Measurements from ENCODE around the gene RAX2.

RAX2 gene

DNA sequence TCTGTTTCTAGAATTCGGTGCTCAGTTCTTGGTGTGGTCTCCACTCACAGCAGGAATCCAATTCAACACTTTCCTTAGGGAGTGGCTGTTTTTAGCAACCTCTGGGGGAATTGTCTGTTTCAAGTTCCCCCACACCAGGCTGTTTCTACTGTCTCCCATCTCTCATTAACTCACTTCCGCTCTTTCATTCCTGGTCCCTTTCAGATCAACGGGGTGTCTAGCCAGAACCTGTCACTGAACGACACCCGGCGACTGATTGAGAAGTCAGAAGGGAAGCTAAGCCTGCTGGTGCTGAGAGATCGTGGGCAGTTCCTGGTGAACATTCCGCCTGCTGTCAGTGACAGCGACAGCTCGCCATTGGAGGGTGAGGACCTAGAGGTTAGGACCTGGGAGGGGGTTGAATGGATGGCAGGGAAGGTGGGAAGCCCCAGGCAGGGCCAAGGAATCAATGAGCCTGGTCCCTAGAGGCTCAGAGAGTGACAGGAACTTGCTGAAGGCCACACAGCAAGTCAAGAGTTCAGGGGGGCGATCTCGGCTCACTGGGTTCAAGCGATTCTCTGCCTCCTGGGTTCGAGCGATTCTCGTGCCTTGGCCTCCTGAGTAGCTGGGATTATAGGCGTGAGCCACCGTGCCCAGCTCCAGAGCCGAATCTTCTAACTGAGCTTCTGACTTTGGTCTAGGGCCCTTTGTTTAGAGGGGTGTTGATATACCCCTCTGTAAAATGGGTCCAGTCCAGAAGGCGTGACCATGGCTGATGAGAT lies 38.3 kb downstream of the RAX2 start:
- DNase-seq (ENCODE audit: low read depth in 1 of 2, low spot score in 1 of 2) = no peak

DNA sequence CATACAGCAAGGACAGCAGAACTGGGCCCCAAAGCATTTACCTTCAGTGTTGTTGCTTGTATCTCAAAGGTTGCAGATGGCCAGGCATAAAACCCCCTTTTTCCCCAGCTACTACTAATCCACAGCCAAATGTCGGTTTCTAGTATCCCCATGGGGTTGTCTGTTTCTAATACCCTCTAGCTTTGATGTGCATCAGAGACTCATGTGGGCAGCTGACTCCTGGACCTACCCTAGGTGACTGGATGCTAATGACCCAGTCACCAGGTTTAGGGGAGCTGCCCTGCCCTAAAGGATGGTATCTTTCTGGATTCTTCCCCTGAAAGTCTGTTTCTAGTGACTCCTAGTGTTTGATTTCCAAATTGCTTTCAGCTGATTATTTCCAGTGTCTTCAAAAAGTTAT lies 39.9 kb downstream of the RAX2 start:
- DNase-seq (ENCODE audit: low read depth in 1 of 2, low spot score in 1 of 2) = no peak

DNA sequence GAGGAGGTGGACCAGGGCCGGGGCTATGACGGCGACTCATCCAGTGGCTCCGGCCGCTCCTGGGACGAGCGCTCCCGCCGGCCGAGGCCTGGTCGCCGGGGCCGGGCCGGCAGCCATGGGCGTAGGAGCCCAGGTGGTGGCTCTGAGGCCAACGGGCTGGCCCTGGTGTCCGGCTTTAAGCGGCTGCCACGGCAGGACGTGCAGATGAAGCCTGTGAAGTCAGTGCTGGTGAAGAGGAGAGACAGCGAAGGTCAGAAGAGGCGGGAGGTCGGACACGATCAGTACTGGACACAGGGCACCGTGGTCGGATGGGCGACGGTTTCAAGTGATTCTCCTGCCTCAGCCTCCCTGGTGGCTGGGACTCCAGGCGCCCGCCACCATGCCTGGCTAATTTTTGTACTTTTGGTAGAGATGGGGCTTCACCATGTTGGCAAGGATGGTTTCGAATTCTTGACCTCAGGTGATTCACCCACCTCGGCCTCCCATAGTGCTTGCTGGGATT lies 41.5 kb downstream of the RAX2 start:
- no peak for DNase-seq (ENCODE audit: low read depth in 1 of 2, low spot score in 1 of 2)

DNA sequence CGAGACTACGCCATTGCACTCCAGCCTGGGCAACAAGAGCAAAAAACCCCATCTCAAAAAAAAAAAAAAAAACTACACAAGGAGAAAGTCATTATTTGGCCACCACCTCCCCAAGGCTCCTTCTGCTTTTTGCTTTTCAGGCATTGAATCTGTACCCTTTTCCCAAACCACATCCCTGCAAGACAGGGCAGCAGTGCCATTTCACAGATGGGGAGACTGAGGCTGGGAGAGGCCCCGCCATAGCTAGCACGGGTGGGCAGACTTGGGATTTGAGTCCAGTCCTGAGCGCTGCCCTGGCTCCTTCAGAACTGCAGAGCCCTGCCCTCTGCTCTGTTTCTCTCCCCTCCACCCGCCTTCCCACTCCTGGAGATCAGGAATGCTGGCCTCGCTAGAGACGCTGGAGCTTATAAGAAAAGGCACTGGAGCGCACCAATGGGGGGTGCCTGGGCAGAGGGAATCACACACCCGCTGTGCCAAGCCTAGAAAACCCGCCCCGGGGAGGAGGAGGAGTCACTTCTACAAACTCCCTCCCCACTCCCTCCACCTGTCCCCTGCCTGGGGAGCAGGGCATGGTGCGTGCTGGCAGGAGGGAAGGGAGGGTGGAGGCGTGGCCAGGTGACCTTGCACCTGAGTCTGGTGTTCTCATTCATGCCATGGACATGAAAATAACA lies 46.3 kb downstream of the RAX2 start:
- DNase-seq (ENCODE audit: low read depth in 1 of 2, low spot score in 1 of 2) = no peak

DNA sequence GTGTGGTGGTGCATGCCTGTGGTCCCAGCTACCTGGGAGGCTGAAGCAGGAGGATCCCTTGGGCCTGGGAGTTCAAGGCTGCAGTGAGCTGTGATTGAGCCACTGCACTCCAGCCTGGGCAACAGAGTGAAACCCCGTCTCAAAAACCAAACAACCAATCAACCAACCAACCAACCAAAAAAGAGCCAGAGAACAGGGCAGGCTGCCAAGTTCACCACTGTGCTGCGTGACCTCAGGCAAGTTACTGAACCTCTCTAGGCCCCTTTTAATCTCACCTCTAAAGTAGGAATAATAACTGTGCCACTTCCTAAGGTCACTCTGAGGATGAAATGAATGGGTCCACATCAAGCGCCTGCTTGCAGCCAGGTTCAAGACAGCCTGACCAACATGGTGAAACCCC lies 46.9 kb downstream of the RAX2 start:
- DNase-seq (ENCODE audit: low read depth in 1 of 2, low spot score in 1 of 2) = no peak

DNA sequence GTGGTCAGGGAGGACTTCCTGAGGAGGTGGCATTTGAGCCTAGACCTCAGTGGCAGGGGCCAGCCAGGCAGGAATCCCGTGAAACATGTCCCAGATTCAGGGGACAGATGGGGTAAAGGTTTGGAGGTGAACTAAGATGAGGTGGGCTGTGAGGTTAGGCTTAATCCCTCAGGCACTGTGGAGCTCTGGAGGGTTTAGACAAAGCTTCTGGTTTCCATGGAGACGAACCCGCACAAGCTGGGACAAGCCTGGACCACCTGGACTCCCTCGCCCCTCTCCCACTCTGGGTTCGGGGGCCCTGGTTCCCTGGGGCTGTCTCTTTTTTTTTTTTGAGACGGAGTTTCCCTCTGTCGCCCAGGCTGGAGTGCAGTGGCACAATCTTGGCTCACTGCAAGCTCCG lies 48.1 kb downstream of the RAX2 start:
- DNase-seq (ENCODE audit: low read depth in 1 of 2, low spot score in 1 of 2) = no peak

DNA sequence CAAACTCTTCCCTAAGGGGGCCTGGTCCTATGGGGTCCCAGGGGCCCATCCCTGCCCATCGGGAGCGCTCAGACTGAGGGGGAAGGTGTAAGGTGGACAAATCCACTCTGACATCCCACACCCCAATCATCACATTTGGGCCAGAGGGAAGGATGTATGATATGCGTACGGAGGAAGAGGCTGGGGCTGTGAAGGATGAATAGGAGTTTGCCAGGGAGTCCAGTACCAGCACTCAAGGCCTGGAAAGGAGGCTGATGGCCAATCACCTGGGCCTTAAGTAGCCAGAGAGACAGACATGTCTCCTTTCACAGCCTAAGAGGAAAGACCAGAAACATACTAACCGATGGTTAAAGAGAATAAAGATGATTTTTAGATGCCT lies 48.9 kb downstream of the RAX2 start:
- no peak for DNase-seq (ENCODE audit: low read depth in 1 of 2, low spot score in 1 of 2)

DNA sequence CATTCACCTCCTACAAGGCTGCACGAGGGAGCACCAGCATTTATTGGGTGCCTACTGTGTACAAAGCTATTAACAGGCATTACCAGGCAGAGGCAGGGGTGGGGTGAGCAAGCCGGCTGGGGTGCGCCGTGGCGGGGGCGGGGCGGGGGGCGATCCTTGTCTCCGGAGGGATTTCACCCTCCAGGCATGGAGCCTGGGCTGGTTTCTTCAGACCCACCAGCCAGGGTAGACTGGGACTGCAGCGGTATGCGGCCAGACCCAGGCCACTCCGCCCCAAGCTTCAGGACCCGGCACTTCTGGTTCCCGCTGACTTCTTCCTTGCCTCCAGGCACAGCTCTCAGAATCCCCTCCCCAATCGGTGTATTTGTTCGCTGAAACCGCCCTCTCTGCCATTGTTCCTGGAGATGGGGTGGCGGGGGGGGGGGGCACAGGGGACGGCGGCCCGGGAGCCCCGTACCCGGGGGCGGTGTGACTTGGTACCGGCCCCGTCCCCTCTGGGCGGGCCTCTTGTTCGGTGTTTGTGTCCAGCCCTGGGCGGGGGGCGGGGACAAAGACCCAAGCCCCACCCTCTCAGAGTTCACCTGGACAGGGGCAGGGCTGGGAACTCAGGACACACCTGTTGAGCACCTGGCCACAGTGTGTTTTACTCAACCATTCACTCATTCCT lies 49.5 kb downstream of the RAX2 start:
- DNase-seq (ENCODE audit: low read depth in 1 of 2, low spot score in 1 of 2) = no peak

DNA sequence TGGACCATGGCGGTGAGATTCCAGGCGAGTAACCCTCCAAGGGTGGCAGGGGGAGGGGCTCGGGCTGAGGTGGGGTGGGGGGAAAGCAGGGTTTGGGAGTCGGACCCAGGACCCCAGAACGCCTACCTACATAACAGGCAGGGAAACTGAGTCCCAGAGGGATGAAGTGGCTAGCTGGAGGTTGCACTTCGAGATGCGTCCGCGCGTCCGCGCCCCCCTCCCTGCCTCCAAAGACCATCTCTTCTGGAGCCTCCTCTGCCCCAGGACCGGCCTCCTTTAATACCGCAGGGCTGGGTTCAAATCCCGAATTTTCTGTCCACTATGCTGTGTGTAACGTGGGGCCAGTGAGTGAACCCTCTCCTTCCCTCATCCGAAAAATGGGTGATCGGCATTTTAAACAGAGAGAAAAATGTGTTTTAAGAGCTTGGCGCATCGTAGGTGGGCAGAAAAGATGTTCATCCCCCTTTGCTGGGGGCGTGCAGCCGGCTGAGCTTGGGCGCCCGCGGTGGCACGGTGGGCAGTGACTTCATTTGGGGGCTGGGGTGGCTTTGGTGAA lies 50.1 kb downstream of the RAX2 start:
- DNase-seq (ENCODE audit: low read depth in 1 of 2, low spot score in 1 of 2) = no peak

DNA sequence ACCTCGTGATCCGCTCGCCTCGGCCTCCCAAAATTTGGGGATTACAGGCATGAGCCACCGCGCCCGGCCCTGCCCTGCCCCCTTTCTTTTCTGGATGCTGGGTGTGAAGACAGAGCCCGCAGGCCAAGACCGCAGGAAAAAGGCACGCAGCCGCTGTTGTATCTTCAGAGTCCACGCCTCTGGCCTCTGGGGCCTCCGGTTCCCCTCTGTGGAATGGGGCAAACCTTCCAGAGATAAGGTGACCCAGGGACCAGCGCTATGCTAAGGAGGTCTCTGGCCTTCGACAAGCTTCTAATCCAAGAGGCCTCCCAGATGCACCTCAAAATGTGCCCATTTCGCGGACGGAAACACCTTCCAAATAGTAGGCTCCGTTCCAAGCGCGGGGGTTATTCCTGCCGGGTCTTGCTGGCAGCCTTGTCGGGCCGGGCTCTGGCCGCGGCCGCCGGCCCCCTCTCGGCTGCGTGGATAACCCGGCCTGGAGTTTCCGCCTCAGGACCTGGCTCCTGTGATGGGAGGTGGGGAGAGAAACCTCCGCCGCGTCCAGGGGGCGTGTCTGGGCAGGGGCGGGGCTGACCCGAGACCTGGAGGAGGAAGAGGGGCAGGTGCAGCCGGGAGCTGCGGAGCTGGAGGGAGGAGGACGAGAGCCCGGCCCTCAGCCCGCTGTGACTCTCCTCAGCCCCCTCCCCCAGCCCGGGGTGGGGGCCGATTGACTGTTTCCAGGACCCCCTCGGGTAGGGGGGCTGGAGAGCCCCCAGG lies 50.7 kb downstream of the RAX2 start:
- peak; percentile 78 to 81 for DNase-seq (ENCODE audit: low read depth in 1 of 2, low spot score in 1 of 2)

DNA sequence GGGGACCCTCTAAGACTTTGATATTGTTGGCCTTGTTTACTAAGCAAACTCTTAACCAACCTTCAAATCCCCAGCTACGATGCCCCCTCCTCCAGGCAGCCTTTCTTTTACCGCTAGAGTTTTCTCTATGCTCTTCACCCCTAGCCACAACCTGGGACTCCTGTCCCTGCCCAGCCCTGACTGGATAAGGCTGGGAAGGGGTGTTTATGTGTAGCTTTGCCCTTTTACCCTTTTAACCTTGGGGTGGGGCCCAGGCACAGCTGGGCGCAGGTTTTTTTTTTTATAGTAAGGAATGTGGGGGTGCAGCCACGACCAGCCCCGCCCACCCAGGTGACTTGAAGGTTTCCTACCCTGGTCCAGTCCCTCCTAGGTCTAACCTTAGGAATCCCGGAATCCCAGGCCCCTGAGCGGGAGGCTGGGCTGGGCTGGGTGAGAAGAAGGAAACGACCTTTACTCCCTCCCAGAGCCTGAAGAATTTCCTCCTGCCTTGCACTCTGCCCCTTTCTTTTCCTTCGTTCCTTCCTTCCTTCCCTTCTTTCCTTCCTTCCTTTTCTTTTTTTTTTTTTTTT lies 51.6 kb downstream of the RAX2 start:
- DNase-seq (ENCODE audit: low read depth in 1 of 2, low spot score in 1 of 2) = no peak

DNA sequence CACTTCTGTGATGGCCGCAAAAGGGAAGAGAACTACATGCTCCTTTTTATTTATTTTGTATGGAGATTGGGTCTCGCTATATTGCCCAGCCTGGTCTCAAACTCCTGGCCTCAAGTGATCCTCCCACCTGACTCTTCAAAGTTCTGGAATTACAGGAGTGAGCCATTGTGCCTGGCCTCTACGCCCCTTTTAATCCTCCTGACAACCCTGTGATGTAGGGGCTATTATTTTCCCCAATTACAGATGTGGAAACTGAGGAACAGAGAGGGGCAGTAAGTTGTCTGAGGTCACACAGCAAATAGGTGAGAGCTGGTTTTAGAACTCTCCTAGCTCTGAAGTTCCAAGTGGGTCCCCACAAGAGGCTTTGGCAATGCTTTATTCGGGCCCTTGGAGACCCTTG lies 52.2 kb downstream of the RAX2 start:
- no peak for DNase-seq (ENCODE audit: low read depth in 1 of 2, low spot score in 1 of 2)
